ENCODE data around the gene CASP12.

DNA sequence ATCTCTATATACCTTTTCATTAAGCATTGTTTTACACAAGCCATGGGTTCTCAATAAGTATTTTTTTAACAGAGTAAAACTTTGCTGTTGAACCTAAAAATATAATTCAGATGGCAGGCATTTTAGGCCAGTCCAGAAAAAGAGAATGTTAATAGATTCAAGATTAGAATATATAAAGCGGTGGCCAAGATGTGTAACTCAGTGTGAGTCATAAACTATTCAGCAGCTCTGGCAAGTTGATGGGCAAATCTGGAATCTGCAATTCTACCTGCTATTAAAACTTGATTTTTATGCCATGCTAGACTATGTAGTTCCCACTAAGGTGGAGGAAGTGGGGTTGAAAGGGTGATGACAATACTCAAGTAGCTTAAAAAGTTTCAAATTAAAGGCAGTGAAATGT lies 45.4 kb downstream of the CASP12 start:
- no peak for TF ChIP-seq POLR2AphosphoS5 (IDR thresholded peaks at IDR 0.05; ENCODE audit: borderline replicate concordance, low read depth, low read length)
- TF ChIP-seq EZH2 (IDR thresholded peaks at IDR 0.05), result no peak
- no peak for TF ChIP-seq FOXP2 (optimal IDR thresholded peaks at IDR 0.05; ENCODE audit: control extremely low read depth, extremely low read length, insufficient read depth)

Data from SK-N-MC (cell line).